HFFc6 (cell line): ENCODE results near the gene TLE5. TPM values are rescaled to one million over a fixed set of nuclear protein-coding genes. Genes with fewer than 3 reads are reported as not detected.

Experiments
- DNase-seq: peaks from one replicate; pipeline ENCODE4 v3.0.0-alpha.2; 2018
- H3K27ac Mint-ChIP-seq: 2 replicates; pipeline ENCODE4 v1.8.0; 2020; ENCODE audit warnings: mild to moderate bottlenecking, mixed read lengths
- H3K27me3 Mint-ChIP-seq: 2 replicates; pipeline ENCODE4 v1.8.0; 2021; ENCODE audit warnings: mild to moderate bottlenecking, moderate library complexity, mixed read lengths; ENCODE audit not compliant: insufficient read depth
- H3K36me3 Mint-ChIP-seq: 2 replicates; pipeline ENCODE4 v1.8.0; 2021; ENCODE audit warnings: low read depth, mixed read lengths
- H3K4me1 Mint-ChIP-seq: 2 replicates; pipeline ENCODE4 v1.8.0; 2020; ENCODE audit warnings: low read depth, mixed read lengths
- H3K4me3 Mint-ChIP-seq: 2 replicates; pipeline ENCODE4 v1.8.0; 2020; ENCODE audit warnings: mild to moderate bottlenecking, moderate library complexity, mixed read lengths
- H3K9me3 Mint-ChIP-seq: 2 replicates; pipeline ENCODE4 v1.8.0; 2020; ENCODE audit warnings: mild to moderate bottlenecking, mixed read lengths
- total RNA-seq, 6 experiments: library from RNA; stranded (reverse); fragmentation: NEBNext Ultra II Directional; extraction: Animal tissue kit (Norgen Biotek cat#: 25700); gene quantifications; 2 replicates in 1 of 6; 3 replicates in 5 of 6; pipeline ENCODE4 v1.2.3, GENCODE V29; 2021
- TF ChIP-seq, protein P1 (sequence below): fragments of 200-600 bp; sonication (generic); IDR thresholded peaks from 2 replicates; pipeline ENCODE4 v1.5.0; 2021; ENCODE audit warnings: antibody characterized with exemption, mild to moderate bottlenecking

Gene TLE5
- total RNA-seq, 6 experiments from 2014 or later: 332 to 383 (median 356) TPM

- Mint-ChIP-seq H3K27ac (no peak overlapping the region), H3K9me3 (no peaks in the 10 kb centered on the region), H3K4me1 (no peaks in the 10 kb centered on the region), H3K27me3 (peaks cover 16% of the 10 kb centered on the region), H3K4me3 (no peak overlapping the region), H3K36me3 (no peaks in the 10 kb centered on the region)
- TF ChIP-seq, protein P1, sequence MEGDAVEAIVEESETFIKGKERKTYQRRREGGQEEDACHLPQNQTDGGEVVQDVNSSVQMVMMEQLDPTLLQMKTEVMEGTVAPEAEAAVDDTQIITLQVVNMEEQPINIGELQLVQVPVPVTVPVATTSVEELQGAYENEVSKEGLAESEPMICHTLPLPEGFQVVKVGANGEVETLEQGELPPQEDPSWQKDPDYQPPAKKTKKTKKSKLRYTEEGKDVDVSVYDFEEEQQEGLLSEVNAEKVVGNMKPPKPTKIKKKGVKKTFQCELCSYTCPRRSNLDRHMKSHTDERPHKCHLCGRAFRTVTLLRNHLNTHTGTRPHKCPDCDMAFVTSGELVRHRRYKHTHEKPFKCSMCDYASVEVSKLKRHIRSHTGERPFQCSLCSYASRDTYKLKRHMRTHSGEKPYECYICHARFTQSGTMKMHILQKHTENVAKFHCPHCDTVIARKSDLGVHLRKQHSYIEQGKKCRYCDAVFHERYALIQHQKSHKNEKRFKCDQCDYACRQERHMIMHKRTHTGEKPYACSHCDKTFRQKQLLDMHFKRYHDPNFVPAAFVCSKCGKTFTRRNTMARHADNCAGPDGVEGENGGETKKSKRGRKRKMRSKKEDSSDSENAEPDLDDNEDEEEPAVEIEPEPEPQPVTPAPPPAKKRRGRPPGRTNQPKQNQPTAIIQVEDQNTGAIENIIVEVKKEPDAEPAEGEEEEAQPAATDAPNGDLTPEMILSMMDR: no peak
- no peak for DNase-seq
Measured at GRCh38 chr19:3020321-3020960, 41.9 kb downstream of the TLE5 start.

DNA sequence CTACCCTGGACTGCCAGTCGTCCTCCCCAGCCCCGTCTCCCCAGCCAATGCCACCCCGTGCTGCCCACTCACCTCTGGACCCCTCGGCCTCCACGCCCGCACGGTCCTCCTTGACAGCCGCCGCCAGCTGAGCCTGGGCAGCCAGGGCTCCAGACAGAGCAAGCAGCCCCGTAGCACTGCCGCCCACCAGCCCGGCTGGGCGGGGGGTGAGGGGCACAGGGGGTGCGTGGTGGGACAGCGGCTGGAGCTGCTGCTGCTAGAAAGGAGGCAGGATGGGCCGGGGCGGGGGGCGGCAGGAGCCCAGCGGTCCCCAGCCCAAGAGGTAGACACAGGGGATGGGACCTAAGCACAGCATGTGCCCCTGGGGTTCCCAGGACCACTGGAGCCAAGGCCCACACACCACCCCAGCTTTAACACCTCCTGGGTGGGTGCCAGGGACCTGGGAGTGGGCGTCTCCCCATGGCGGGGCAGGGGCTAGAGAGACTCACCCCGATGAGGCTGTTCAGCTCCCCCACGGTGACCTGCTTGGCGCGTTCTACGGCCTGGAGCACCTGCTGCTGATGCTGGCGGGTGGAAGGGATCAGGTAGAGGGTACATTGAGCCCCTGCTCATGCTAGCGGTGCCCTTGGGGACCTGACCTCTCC lies 43.0 kb downstream of the TLE5 start:
- Mint-ChIP-seq H3K27ac (no peak overlapping the region), H3K4me1 (no peaks in the 10 kb centered on the region), H3K27me3 (peaks cover 12% of the 10 kb centered on the region), H3K9me3 (no peaks in the 10 kb centered on the region), H3K4me3 (no peak overlapping the region), H3K36me3 (no peaks in the 10 kb centered on the region)
- TF ChIP-seq, protein P1: no peak
- no peak for DNase-seq

DNA sequence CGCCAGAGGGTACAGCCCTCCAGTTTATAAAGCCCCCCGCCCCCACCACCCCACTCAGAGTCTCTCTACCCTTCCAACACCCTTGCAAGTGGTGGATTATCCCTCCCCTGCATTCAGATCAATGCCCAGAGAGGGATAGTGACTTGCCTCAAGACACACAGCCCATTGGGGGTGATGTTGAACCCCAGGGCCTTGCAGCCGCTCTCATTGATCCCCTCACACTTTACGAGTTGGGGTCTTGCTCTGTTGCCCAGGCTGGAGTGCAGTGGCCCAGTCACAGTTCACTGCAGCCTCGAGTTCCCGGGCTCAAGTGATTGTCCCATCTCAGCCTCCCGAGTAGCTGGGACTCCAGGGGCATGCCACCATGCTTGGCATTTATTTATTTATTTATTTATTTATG lies 44.4 kb downstream of the TLE5 start:
- H3K4me3 Mint-ChIP-seq: no peak overlapping the region
- no peaks in the 10 kb centered on the region for H3K9me3 Mint-ChIP-seq
- no peaks in the 10 kb centered on the region for H3K36me3 Mint-ChIP-seq
- no peak for DNase-seq
- no peak overlapping the region for H3K27ac Mint-ChIP-seq
- TF ChIP-seq, protein P1: no peak
- H3K27me3 Mint-ChIP-seq: peaks cover 11% of the 10 kb centered on the region
- H3K4me1 Mint-ChIP-seq: no peaks in the 10 kb centered on the region

DNA sequence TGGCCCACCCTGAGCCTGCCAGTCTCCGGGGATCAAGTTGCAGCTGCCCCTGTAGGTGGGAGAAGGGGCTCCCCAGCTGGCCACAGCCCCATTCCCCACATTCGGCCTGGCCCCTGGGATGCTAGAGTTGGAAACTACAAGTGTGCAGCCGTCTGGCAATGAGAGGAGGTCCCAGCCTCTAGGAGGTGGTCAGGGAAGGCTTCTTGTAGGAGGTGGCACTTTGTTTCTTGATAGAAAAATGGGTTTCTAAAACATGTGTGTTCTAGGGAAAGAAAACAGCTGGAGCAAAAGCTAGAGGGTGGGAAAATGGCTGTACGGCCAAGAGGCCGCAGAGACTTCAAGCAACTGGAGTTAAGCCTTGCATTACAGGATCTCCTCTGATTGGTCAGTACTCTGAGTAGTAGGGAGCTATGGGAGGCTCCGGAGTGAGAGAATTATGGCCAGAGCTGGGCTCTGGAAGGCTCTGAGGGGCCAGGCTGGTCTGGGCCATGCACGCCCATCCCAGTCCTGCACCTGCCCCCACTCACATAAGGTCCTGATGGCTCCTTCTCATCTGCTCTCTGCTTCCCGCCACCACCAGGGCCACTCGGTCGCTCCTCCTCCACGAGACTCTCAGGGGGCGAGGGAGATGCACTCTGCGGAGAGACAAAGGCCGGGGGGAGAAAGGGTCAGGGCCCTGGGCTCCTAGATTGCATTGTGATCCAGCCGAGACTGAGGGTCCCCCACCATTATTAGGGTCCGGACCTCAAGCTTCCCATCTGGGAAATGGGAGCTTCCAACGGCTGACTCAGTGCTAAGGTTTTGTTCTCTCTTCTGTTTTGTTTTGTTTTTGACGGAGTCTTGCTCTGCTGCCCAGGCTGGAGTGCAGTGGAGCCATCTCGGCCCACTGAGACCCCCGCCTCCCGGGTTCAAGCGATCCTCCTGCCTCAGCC lies 46.9 kb downstream of the TLE5 start:
- Mint-ChIP-seq H3K9me3 (no peaks in the 10 kb centered on the region), H3K27ac (no peak overlapping the region), H3K4me3 (no peak overlapping the region), H3K36me3 (no peaks in the 10 kb centered on the region), H3K4me1 (no peaks in the 10 kb centered on the region), H3K27me3 (peaks cover 16% of the 10 kb centered on the region)
- no peak for DNase-seq
- TF ChIP-seq, protein P1: no peak

DNA sequence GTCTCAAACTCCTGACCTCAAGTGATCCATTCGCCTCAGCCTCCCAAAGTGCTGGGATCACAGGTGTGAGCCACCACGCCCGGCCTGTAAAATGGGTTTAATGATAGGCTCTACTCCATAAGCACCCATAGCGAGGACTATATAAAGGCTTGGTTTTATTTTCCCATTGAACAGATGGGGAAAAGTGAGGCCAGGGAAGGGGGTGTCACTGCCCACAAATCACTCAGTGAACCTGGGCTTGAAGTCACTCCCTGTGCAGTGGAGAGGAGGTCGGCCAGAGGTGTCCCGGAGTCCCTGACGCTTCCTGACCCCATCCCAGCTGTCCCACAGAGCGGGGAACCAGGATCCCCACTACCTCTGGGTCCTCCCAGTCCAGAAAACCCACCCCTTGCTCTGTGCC lies 48.2 kb downstream of the TLE5 start:
- DNase-seq: no peak
- no peak overlapping the region for H3K27ac Mint-ChIP-seq
- H3K9me3 Mint-ChIP-seq: no peaks in the 10 kb centered on the region
- TF ChIP-seq, protein P1: no peak
- peaks cover 17% of the 10 kb centered on the region for H3K27me3 Mint-ChIP-seq
- H3K36me3 Mint-ChIP-seq: no peaks in the 10 kb centered on the region
- H3K4me3 Mint-ChIP-seq: no peak overlapping the region
- no peaks in the 10 kb centered on the region for H3K4me1 Mint-ChIP-seq
